ENCODE results near the gene PIGR. TPM values are rescaled to one million over a fixed set of nuclear protein-coding genes. Genes with fewer than 3 reads are reported as not detected.

PIGR gene
- total and polyA plus RNA-seq, 2 donors (not counting 3 experiments of a cell fraction or from before 2014, with no cell fraction given), result not detected

DNA sequence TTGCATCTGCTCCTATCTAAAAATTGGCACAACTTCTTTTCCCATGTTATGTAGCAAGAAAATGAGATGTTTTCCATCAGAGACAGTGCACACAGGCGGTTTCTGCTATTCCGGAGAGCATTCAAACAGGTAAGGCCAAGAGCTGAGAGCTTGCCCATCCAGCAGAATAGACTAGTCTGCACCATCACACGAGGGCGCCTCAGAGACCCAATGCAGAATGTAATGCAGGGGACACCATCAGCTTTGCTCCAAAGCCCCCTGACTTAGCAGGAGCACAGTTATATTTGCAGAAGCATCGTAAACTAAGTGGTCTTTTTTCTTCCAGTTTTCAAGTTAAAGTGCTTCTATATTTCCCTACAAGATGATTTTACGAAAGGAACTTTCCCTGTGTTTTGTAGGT is 44.3 kb downstream of the PIGR start:
- no peaks in the 10 kb centered on the region for H3K36me3 ChIP-seq (ENCODE audit: control insufficient read depth in 2 of 2, extremely low read depth in 1 of 2, insufficient read depth in 2 of 2, low read length in 2 of 2)
- TF ChIP-seq GATA2 (IDR thresholded peaks at IDR 0.05; ENCODE audit: insufficient read depth, insufficient read length, low read depth, low read length) (no peak), EZH2 (IDR thresholded peaks at IDR 0.05; ENCODE audit: borderline replicate concordance, low read depth, low read length, severe bottlenecking) (no peak), POLR2AphosphoS5 (IDR thresholded peaks at IDR 0.05; ENCODE audit: insufficient read depth, low read depth, low read length) (no peak), POLR2A (IDR thresholded peaks at IDR 0.05; ENCODE audit: low read depth, low read length) (no peak), MYC (IDR thresholded peaks at IDR 0.05; ENCODE audit: low read depth, low read length) (no peak), FOS (IDR thresholded peaks at IDR 0.05; ENCODE audit: borderline replicate concordance, insufficient read depth, low read length) (no peak), JUN (IDR thresholded peaks at IDR 0.05; ENCODE audit: borderline replicate concordance, insufficient read depth, insufficient read length, low read depth) (no peak)
- TF ChIP-seq, protein P1, sequence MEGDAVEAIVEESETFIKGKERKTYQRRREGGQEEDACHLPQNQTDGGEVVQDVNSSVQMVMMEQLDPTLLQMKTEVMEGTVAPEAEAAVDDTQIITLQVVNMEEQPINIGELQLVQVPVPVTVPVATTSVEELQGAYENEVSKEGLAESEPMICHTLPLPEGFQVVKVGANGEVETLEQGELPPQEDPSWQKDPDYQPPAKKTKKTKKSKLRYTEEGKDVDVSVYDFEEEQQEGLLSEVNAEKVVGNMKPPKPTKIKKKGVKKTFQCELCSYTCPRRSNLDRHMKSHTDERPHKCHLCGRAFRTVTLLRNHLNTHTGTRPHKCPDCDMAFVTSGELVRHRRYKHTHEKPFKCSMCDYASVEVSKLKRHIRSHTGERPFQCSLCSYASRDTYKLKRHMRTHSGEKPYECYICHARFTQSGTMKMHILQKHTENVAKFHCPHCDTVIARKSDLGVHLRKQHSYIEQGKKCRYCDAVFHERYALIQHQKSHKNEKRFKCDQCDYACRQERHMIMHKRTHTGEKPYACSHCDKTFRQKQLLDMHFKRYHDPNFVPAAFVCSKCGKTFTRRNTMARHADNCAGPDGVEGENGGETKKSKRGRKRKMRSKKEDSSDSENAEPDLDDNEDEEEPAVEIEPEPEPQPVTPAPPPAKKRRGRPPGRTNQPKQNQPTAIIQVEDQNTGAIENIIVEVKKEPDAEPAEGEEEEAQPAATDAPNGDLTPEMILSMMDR (IDR thresholded peaks at IDR 0.05; ENCODE audit: extremely low read depth in 1 of 2, insufficient read depth in 1 of 2, low read depth in 1 of 2, low read length in 2 of 2), result no peak
- TF ChIP-seq, protein P2, sequence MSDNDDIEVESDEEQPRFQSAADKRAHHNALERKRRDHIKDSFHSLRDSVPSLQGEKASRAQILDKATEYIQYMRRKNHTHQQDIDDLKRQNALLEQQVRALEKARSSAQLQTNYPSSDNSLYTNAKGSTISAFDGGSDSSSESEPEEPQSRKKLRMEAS (IDR thresholded peaks at IDR 0.05; ENCODE audit: insufficient read depth, insufficient read length), result no peak
- CTCF ChIA-PET, result interaction anchor here (4.2 kb wide), 1 partner anchor 10 kb away, joined by 21 read pairs; no protein-coding TSS in a partner anchor
- H2AFZ ChIP-seq (ENCODE audit: low read depth, low read length), result no peak overlapping the region
- POLR2A ChIA-PET, result no interaction called here
- intact Hi-C loops (cut with micrococcal nuclease), result no loop called here
- no peaks in the 10 kb centered on the region for H3K9me1 ChIP-seq (replicated peaks; ENCODE audit: control insufficient read depth, extremely low read depth, insufficient read depth, low read length)
- H3K79me2 ChIP-seq (ENCODE audit: control insufficient read depth, insufficient read depth, low read length), result no peaks in the 10 kb centered on the region
- no peak overlapping the region for H3K9ac ChIP-seq (replicated peaks; ENCODE audit: extremely low read depth, insufficient read depth, low read length)
- FAIRE-seq, result no peak
- dilution Hi-C loops (cut with MboI; ENCODE audit: extremely low pct_ligation_motif_present, low sequenced_read_pairs), result no loop called here
- H3K9me3 ChIP-seq (replicated peaks; ENCODE audit: control insufficient read depth, insufficient read depth, low read length), result no peaks in the 10 kb centered on the region
- no peak for DNase-seq (ENCODE audit: low read depth, low spot score)
- no peak overlapping the region for H3K4me3 ChIP-seq (replicated peaks in 1 of 3; ENCODE audit: insufficient read depth in 1 of 3, low read depth in 1 of 3, low read length in 3 of 3)
- no peak overlapping the region for H3K27ac ChIP-seq (ENCODE audit: insufficient read depth, low read depth, low read length)
- BruUV-seq (replicated peaks), result no TSS peak
- no peaks in the 10 kb centered on the region for H4K20me1 ChIP-seq (replicated peaks; ENCODE audit: control insufficient read depth, extremely low read depth, insufficient read depth, low read length)
- peaks cover 2 to 3% of the 10 kb centered on the region in 2 experiments for H3K27me3 ChIP-seq (ENCODE audit: control insufficient read depth in 2 of 2, insufficient read depth in 2 of 2, low read length in 2 of 2)
- no peaks in the 10 kb centered on the region for H3K4me1 ChIP-seq (ENCODE audit: control insufficient read depth, extremely low read depth, insufficient read depth, low read length)
- no peak overlapping the region for H3K4me2 ChIP-seq (ENCODE audit: insufficient read depth, low read length)

Data from endothelial cell of umbilical vein (primary cell).